GM21717 (cell line): ENCODE results near the gene CCDC158.
"Not testable (repeated sequence)": the region's sequence is repeated elsewhere in the genome, so short reads cannot be mapped to it uniquely, and the experiment has no call there.

Source experiments
- ATAC-seq: cut with Tn5 transposase; IDR thresholded peaks from one replicate; pipeline ENCODE4 v1.9.1; 2021; ENCODE audit warnings: mild to moderate bottlenecking, moderate library complexity; ENCODE audit not compliant: unreplicated experiment

CCDC158 gene

DNA sequence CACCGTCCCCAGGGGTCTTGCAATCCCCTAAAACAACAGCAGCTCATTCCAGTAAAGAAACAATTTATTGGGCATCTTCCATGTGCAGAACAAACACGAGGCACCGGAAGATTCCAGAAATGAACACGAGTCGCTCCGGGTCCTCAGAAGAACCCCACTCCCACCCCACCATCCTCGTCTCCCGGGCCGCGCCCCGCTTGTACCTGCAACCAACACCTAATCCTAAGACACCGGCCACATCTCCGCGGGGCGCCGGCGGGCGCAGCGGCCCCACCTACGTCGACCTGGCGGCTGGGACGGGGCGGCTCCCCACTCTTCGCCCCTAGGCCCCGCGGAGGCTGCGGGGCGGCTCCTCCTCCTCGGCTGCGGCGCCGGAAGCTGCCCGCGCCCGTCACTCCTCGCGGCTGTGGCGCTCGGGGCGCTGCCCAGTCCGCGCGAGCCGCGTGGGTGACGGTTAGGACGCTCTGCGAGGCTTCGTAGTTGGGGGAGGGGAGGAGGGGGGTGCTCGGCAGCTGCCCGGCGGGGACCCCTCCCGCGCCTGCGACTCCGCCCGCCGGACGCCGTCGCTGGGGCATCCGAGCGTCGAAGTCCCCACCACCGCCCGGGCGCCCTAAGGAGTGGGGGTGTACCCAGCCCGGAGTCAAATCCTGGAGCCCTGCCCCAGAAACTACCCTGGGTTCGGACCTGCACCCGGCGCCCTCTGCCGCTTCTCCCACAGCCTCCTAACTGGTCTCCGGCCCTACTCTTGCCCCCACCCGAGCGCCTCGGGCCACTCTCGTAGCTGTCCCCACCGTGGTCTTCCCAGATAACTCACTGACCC, at the start of gene CCDC158:
Gene CCDC158 (minus strand): TSS at position 380 of the 820 bp plus-strand sequence. CDS start 17,934 bp downstream, outside the sequence.
- ATAC-seq, result no peak

DNA sequence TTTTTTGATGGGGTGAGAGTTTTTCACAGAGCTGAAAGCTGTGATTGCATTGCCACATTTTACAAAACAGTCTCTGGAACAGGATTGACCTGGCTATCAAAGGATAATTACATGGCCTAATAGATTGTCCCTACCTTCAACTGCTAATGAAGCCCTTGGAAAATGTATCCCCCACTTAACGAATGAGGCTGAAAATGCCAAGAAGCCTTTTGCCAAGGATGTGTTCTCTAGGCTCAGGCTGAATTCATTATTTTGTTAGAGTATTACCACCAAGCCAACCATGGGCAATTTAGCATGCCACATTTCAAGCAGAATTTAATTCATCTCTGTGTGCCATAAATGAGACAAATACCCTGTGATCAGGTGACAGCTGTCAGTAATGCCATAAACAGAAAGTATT, 49.6 kb upstream of the CCDC158 start:
- no peak for ATAC-seq

DNA sequence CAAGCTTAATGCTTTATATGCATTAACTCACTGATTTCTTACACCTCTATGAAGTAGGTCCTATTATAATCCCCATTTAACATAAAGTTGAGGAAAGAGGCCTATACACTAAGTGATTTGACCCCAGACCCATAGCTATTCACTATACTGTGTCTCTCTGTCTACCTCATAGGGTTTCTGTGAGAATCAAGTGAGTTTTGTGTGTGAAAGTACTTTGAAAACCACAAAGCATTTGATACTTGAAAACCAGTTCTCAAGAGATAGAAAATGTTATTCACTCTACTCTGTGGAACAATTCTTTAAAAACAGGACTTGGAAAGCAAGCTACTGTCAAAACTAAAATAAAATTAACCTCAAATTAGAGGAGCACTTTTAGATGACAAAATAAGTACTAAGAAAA, 49.1 kb upstream of the CCDC158 start:
- no peak for ATAC-seq

DNA sequence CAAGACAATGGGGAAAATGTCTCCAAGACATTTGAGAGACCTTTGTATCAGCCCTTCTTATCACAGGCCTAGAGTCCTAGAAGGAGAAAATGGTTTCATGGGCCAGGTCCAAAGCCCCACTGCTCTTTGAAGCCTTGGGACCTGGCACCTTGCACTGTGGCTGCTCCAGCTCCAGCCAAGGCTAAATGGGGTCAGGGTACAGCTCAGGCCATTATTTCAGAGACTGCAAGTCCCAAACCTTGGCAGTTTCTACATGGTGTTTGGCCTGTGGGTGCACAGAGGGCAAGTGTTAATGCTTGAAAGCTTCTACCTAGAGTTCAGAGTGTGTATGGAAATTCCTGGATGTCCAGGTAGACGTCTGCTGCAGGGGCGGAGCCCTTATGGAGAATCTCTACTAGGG, 42.6 kb upstream of the CCDC158 start:
- no peak for ATAC-seq

DNA sequence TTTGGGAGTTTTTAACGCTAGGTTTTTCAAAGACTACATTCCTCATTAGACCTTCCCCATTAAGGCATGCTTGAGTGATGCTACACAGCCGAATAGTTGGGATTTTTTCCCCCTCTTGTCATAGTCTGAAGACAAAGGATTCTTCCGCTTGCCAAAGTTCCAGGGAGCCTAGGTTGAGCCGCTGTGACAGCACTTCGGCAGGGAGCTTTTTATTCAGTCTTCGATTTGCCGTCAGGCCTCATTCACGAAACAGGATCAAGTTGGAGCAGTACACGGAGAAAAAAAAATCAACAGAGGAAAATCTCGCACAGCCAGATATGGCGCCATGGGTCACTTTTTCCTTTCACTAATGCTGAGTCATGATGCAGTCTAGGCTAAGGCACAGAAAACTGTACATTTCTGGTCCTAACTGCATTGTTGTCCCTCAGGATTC, 38.4 kb upstream of the CCDC158 start:
- ATAC-seq, result no peak

DNA sequence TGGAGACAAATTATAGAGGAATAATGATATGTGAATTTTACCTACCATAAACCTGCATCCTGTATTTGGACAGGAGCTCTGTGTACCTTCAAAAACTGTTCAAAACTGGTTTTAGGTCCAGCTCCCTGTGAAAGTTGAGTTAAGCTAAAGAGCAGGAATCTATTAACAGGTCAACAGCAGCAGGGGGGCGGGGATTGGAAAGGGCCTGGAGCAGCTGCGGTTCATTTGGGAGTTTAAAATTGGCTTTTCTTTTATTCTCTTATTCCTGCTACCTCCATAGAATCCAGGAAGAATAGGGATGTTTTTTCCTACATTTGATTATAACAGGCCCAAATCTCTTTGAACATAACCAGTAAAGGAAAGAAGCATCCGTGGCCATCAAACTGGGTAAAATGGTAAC, 37.9 kb upstream of the CCDC158 start:
- ATAC-seq, result no peak

DNA sequence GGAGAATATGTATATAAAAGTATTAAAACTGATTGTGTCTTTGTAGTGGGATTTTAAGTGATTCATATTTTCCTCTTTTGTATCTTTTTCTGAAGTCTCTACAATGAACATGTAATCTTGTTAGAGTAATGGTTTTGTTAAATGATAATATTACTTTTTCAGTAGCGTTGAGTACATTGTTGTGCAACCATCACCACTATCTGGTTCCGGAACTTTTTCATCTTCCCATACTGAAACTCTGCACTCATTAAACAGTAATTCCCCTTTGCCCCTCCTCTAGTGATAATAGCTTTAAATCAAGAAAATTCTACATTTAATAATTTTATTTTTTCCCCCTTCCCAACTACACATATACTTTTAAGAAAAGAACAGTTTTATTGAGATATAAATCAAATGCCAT, 37.4 kb upstream of the CCDC158 start:
- ATAC-seq, result no peak

DNA sequence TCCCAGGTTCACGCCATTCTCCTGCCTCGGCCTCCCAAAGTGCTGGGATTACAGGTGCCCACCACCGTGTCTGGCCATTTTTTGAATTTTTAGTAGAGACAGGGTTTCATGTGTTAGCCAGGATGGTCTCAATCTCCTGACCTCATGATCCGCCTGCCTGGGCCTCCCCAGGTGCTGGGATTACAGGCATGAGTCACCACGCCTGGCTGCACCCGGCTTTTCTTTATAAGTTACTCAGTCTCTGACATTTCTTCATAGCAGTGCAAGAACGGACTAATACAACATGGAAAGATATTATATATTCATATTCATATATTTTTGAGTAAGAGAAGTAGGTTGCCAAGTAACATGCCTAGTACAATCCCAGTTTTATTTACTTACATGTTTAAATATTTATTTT, 36.9 kb upstream of the CCDC158 start:
- ATAC-seq, result no peak

DNA sequence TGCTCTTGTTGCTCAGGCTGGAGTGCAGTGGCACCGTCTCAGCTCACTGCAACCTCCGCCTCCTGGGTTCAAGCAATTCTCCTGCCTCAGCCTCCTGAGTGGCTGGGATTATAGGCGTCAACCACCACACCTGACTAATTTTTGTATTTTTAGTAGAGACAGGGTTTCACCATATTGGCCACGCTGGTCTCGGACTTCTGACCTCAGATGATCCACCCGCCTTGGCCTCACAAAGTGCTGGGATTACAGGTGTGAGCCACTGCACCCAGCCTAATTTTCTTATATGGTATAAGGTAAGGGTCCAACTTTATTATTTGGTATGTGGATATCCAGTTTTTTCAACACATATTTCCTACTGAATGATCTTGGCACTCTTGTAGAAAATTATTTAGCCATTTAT, 33.1 kb upstream of the CCDC158 start:
- not testable (repeated sequence) for ATAC-seq

DNA sequence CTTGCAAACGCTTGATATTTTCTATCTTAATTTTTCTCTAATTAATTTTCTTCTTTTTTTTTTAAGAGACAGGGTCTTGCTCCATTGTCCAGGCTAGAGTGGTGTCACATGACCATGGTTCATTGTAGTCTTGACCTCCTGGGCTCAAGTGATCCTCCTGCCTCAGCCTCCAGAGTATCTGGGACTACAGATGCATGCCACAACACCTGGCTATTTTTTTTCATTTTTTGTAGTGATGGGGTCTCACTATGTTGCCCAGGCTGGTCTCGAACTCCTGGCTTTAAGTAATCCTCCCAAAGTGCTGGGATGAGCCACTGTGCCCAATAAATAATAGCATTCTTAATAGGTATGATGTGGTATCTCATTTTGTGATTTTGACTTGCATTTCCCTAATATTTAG, 32.3 kb upstream of the CCDC158 start:
- no peak for ATAC-seq

DNA sequence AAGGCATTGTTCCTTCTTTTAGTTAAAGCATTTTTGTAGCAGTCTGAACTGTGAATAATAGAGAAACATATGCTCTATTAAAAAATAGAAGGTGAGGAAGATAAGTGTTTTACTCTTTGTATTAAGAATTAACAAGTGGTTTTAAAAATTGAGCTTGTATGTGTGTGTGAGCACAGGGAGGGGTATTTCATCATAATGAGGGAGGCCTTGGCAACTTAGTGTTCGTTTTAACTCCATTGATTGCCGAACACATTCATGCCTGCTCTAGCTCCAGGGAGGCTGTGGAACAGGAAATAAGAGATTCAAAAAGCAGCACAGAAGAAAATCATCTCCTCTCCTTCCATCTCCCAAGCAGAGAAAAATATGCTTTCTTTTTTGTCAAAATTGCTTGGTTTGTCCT, 28.9 kb upstream of the CCDC158 start:
- no peak for ATAC-seq

DNA sequence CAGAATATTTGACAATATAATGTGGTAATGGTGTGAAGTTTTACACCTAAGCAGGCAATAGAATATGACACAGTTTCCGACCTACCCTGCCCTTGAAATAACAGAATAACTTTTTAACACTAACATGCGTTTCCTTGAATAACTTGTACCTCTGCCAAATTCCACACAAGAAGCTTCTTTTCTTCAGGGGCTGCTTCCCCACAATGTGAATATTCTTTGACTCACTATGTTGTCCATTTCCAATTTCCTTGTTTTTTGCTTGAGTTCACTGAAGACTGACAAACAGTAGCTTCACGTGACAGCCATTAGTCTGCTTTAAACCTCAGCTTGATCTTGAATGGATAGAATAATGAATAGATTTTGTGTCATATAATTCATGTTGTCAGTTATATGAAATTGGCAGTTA, 28.4 kb upstream of the CCDC158 start:
- ATAC-seq, result no peak

DNA sequence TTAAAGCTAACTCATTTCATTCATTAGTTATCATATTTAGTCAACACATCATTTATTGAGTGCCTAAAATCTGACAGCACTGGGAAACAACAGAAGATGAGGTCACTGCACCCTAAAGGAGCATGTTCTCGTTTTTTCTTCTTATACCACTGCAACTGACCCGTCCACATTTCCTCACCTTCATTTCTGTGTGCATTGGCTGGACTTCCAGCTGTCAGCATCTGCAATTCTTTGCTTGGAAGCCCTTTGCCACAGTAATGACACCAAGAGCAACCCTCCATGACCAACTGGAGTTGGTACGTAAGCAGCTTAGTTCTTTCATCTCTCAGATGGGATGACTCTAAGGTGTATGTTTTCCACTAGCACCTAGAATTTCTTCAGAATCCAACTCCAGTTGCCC, 27.3 kb upstream of the CCDC158 start:
- no peak for ATAC-seq

DNA sequence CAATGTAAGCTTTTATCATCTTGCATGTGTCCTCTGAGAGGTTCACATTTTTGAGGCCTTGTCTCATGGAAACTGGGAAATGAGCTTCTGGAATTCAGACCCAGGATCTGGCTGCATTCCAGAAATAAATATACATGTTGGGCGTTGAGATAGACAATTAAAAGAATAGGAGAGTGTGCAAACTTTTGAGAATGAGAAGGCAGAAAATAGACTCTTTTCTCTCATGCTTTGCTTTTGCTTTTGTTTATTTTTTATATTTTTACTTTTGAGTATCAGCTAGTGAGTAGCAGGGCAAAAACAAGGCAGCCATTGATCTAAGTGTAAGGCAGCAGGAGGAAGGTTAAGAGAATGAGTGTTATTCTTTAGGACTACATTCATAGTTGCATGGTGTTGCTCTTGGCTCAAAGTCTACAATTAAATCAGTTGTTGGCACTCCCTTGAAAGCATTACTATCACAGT, 26.5 kb upstream of the CCDC158 start:
- ATAC-seq, result no peak

DNA sequence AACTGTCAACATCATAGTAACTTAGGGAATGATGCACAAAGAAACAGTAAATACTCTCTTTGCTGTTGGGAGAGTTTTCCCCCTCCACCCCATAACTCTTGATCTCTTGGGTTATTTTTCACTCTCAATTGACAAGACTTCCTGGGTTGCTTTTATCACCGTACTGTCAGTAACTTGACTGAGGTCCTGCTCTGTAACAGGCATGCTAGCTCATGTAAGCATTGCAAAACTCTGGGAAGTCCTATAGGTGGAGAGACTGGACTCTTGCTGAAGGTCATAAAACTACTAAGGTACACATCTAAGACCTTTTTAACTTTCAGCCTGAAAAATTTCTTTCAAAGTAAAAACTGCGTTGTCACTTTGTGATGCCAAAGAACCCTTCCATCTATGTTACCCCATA, 25.0 kb upstream of the CCDC158 start:
- ATAC-seq, result no peak

DNA sequence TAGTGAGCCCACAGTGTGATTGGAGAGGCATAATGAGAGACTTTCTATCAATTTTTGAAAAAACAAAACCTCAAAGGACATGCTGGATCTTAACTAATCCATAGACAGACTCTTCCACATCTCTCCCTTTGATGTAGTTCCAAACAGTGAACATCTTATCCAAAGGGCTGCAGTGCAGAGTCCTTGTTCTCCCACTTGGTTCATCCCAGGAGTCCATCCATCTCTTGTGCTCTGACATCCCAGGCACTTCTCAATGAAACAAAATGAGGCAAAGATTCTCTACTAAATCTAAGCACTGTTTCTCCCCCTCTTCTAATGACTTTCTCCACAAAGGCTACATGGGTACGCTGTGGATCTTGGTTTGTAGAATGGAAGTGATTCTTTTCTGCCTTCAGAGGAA, 22.4 kb upstream of the CCDC158 start:
- no peak for ATAC-seq

DNA sequence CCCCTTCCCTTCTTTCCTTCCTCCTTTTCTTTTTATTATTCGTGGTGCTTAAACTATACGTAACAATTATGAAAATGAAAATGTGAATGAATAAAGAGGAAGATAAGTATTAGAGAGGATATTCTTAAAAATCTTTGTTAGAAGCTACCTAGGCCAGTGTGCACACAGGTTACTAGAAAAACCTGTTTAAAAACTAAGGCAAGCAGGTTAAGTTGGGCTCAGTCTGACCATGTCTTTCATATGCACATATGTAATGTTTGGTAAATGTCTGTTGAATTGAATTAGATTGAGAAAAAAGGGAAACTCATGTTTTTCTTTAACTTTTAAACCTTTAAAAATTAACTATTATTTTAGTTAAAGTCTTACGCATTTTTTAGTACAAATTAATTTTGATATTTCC, 21.9 kb upstream of the CCDC158 start:
- no peak for ATAC-seq

DNA sequence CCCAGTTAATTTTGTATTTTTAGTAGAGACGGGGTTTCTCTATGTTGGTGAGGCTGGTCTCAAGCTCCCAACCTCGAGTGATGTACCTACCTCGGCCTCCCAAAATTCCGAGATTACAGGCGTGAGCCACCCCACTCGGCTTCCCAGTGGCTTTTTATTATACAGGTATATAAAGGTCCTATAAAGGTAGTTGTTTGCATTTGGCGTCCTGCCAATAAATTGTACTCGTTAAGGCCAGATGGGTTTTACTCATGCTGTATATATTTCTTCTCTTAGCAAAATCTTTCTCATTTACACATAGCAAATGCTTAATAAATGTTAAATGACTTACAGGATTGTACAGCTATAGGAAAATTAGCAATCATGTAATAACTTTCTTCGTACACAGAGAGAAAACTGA, 20.9 kb upstream of the CCDC158 start:
- no peak for ATAC-seq

DNA sequence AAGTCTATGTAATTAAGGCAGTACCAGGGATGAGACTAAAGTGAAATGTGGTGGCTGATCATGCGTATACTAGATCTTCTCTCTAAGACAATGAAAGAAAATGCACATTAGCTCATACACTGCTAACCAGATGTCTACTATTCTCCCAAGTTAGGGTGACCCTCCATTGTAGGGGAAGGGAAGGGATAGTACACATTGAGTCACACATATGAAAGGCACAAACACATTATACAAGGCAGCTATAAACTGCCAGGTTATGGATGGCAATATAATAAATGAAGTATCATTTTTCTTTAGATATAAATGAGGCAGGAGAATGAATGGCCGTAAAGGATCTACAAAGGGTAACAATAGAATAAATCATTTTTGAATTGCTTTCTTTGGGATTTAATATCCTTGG, 18.6 kb upstream of the CCDC158 start:
- ATAC-seq, result no peak

DNA sequence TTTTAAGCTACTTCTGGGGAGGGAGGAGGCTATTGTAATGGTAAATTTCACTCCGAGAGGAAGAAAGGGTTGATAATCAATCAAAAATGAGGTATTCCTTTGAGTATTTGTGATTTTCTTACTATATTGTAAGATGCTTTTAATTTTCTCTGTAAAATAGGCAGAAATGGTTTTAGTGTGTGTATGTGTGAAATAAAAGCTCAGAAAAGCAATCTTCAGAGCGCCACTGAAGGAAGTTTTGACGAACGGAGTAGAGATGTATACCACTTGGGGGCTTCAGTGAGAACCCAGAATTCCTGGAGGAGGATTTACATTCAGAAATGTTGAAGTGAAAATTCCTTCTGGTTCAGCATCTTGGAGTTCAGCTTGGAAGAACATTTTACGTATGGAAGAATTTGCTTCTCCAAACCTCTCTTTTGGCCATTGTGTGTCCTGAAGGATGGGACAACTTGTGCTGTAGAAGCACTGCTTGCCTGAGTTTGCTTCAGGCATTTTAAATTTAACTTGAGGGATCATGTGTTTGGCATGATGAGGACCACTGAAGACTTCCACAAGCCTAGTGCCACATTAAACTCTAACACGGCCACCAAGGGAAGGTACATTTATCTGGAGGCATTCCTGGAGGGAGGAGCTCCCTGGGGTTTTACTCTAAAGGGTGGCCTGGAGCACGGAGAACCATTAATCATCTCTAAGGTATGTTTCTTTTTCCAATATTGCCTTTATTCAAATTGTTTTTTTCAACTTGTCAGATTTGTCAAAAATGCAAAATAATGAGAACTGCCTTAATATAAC, 14.8 kb upstream of the CCDC158 start:
- no peak for ATAC-seq

DNA sequence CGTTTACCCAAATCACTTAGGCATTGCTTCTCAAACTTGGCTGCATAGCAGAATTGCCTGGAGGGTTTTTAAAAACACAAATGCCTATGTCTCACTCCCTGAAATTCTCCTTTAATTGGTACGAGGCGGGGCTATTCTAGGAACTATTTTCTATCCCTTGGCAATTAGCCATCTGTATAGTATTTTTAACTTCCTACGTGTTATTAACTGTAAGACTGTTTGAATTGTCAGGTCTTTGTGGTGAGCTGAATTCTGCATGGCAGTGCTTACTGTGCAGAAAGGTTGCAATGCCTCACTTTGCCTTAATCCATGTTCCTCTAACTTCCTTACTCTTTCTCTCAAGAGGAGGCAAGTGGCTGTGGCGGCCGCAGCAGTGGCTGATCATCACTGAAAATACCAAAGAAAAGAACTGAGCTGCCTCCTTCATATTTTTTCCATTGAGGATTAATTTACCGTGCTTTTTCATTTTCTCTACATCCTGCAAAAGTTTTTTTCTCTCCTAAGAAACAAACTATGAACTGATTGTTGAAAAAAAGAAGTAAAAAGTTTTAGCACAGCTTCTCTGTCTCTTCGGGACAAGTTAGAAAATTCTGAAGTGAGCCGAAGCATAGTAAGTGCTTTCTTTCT, 14.1 kb upstream of the CCDC158 start, which contains the start of gene SHROOM3:
Gene SHROOM3 (plus strand): TSS at position 329 of the 627 bp plus-strand sequence. CDS start 824 bp downstream, outside the sequence.
- no peak for ATAC-seq
